GM19397 (cell line): ENCODE data around the gene GRIK1.
"Not testable (repeated sequence)": the region's sequence is repeated elsewhere in the genome, so short reads cannot be mapped to it uniquely, and the experiment has no call there.

ENCODE experiments used
- ATAC-seq: cut with Tn5 transposase; IDR thresholded peaks from one replicate; pipeline ENCODE4 v1.9.1; 2021; ENCODE audit warnings: mild to moderate bottlenecking, moderate library complexity; ENCODE audit not compliant: unreplicated experiment

Gene GRIK1

GRCh38 chr21:29939924-29940275, at the start of gene GRIK1:
Gene GRIK1 (minus strand): TSS chr21:29939996.
- no peak for ATAC-seq

GRCh38 chr21:29987762-29988161, 48.0 kb upstream of the GRIK1 start:
- ATAC-seq, result no peak

DNA sequence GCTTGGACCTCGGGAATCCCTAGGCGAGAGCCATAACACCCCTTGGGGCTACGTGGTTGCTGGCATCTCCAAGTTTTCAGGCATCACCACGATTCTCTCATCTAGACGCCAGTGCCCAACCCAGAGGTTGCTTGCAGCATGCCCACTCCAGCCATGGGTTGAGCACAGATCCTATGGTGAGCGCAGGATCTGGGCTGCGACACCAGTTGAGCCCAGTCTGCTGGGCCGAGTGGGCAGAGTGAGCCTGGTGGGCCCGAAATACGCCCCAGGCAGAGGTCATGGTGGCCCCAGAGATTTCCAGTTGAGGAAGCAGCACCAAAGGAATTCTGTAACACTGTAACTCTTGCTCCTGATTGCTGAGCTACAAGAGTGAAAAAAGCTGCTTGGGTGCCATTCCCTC, 46.1 kb upstream of the GRIK1 start:
- ATAC-seq, result no peak

DNA sequence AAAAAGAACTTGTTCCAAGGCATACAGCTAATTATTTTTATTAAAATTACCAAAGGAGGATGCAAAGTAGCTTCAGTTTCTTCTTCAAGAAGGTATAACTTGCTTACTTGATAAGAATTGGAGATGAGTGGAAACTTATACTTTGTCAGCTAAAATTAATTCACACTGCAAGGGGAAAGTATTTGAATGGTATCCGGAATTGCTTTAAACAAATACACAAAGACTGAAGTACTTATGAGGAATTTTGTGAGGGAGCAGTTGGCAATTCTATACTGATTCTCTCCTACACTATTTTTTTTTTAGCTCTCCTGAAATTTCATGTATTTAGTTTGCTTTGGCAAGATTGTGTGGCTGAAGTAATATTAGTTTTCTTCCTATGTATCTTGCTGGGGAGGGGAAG, 39.2 kb upstream of the GRIK1 start:
- ATAC-seq, result no peak

DNA sequence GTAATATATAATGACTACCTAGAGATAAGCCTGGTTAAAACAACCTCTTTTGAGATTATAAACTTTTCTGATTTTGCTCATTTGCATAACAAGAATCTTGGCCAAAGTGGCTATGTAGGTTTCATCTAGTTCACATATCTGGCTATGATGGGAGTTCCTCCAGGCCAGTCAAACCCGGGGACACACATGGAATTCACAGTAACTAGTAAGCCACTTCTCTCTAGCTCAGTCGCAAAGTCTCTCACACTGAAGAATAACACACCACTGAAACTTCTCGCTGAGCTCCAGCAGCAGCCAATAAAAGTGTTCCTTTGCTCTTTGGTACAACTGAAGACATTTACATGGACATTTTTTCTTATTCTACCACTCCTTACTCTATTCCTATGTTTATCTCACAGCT, 36.0 kb upstream of the GRIK1 start:
- no peak for ATAC-seq

DNA sequence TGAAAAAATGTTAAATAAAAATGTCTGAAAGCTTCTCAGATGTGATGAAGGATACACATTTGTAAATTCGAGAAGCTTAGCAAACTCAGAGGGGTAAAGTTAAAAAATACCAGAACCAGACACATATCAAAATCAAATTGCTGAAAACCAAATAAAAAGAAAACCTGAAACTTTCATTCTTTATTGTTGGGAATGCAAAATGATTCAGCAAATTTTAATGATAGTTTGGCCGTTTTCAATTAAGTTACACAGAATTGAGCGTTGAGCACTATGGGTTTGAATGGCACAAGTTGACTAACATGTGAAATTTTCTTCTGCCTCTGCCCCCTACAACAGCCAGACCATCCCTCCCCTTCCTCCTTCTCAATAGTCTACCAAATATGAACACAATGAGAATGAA, 33.5 kb upstream of the GRIK1 start:
- no peak for ATAC-seq

DNA sequence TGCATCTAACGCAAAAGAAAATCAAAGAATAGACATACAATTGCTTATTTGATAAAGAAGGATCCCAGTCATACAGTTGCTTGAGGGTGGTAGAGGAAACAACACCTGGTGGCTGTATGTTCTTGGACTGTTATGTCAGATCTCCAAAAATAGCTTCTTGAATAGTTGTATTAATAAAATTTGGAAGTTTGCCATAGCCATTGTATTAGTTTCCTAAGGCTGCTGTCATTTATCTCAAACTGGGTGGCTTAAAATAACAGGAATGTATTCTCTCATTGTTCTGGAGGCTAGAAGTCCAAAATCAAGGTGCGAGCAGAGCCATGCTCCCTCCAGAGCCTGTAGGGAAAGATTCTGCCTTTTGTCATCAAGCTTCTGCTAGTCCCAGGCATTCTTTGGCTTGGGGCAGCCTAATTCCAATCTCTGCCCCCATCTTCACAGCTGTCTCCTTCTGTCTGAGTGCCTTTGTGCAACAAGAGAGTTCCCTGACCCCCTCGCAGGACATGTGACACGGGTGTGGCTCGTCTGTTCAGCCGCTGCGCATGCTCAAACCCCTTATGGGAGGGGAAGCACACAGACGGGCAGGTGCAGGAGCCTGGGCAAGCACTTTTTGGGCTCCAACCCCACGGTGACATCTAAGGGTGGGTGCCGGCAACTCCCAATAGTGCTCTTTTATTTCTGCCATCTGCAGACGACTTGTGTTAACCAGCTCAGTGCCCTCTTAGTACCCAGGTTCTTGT, 21.7 kb upstream of the GRIK1 start:
- no peak for ATAC-seq

DNA sequence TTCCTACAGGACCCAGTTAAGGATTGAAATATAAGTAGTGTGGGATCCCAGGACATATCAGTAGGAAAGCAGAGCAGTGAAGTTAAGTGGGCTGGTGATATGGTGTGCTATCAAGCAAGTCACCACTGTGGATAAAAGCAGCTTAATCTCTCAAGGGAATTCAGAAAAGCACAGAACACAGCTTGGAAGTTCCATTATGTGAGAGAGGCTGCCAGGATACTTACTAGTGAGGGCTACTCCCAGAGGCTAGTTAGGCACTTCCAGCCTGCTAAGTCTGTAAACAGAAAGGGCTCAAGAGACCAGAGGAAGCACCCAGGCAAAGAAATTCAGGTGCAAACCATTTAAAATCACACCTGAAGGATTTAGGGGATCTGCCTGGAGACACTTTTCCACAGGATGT, 18.8 kb upstream of the GRIK1 start:
- ATAC-seq, result no peak

DNA sequence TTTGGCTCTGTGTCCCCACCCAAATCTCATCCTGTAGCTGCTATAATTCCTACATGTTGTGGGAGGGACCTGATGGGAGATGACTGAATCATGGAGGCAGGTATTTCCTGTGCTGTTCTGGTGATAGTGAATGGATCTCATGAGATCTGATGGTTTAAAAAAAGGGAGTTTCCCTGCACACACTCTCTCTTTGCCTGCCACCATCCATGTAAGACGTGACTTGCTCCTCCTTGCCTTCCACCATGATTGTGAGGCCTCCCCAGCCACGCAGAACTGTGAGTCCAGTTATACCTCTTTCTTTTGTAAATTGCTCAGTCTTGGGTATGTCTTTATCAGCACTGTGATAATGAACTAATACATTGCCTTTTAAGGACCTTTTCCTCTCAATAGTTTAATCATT, 18.2 kb upstream of the GRIK1 start:
- ATAC-seq, result not testable (repeated sequence)

- no peak for ATAC-seq
Measured at GRCh38 chr21:29953690-29954089, 13.9 kb upstream of the GRIK1 start.

GRCh38 chr21:29953072-29953471, 13.3 kb upstream of the GRIK1 start:
- no peak for ATAC-seq

GRCh38 chr21:29951911-29952310, 12.1 kb upstream of the GRIK1 start:
- no peak for ATAC-seq

GRCh38 chr21:29949991-29950390, 10.2 kb upstream of the GRIK1 start:
- ATAC-seq, result no peak

DNA sequence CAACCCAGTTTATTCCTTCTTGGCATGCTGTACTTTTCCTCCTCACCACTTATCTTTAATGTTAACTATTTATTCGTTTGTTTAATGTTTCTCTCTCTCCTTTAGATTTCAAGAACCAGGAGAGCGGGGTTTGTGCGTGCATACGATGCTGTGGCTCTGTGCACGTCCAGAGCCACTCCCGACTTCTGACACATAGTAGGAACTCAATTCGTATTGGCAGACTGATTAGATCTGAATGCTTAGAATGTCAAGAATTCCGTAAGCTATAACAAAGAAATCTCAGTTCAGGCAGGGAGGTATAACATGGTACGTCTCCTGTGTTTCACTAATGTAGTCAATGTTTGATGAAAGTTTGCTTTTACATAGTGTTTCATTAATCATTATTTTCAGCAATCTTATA, 7.3 kb upstream of the GRIK1 start:
- ATAC-seq, result no peak

GRCh38 chr21:29943885-29944284, 4.1 kb upstream of the GRIK1 start:
- ATAC-seq, result no peak

GRCh38 chr21:29942034-29942433, 2.2 kb upstream of the GRIK1 start:
- no peak for ATAC-seq

- no peak for ATAC-seq
Measured at GRCh38 chr21:29940991-29941390, 1.2 kb upstream of the GRIK1 start.

- no peak for ATAC-seq
Measured at GRCh38 chr21:29940361-29940760, 565 bp upstream of the GRIK1 start.

DNA sequence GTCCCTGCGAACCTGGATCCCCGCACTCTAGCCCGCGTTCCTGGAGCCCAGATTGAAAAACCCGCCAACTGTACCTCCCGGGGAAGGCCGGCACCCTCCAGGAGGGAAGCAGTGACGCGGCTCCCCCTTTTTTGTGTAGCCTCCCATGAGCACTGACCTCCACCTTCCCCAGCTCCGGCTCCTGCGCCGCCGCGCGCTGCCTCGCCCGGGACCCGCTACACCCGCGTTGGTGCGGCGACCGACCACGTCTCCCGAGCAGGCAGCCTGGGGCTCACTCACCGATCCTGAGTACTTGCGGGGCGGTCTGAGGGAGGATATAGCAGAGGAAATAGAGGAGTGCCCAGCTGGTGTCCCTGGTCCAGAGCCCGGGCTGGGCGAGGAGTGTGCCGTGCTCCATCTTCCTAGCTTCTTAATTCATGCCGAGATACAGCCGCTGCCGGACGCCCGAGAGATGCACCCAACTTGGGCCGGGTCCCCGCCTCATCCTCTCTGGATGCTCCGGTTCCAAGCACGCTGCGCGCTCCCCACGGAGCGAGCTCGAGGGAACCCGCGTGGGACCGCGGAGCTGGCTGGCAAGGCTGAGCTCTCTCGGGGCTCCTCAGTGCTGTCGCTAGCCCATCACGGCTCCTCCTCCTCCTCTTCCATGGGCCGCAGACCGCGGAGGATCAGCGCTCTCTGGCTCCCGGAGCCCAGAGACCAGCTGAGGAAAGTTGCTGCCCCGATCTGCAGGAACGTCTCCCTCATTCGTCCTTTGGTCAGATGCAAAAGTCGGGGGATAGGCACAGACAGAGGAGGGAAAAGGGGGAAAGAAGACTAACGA, 482 bp downstream of the GRIK1 start:
- no peak for ATAC-seq

DNA sequence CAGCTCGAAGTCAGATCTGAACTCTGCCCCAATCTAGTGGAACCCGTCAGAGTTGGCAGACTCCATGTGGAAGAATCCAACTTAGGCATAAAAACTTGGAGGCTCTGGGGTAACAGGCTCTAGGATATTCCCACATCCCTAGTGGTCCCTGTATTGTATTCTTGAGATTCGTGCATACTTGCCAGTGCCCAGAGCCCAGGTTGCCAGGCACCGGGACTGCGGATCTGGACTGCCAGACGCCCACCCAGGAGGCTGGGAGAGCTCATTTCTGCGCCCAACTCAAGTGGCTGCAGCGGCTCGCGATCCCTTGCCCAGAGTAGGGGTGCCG, 1.1 kb downstream of the GRIK1 start:
- no peak for ATAC-seq

- no peak for ATAC-seq
Measured at GRCh38 chr21:29933088-29933487, 6.7 kb downstream of the GRIK1 start.

GRCh38 chr21:29928537-29928936, 11.3 kb downstream of the GRIK1 start:
- no peak for ATAC-seq

- no peak for ATAC-seq
Measured at GRCh38 chr21:29920938-29921337, 18.9 kb downstream of the GRIK1 start.
